Measurements from ENCODE around the gene LHX6. TPM values are rescaled to one million over a fixed set of nuclear protein-coding genes. Genes with fewer than 3 reads are reported as not detected.

Gene LHX6
- total and polyA plus RNA-seq, 2 of the 8 experiments (the other 6 are each of a cell fraction or from before 2014, with no cell fraction given) = 0.92 to 1.2 TPM

- H3K27me3 ChIP-seq (replicated peaks in 1 of 4; ENCODE audit: control insufficient read depth in 3 of 4, extremely low read depth in 1 of 4, insufficient read depth in 3 of 4, low read length in 3 of 4) = no peaks in the 10 kb centered on the region
- H2BK12ac ChIP-seq (ENCODE audit: low read depth, low read length) = no peak overlapping the region
- no peaks in the 10 kb centered on the region for H3K9me3 ChIP-seq (ENCODE audit: insufficient read depth in 2 of 2, low read depth in 1 of 2, low read length in 1 of 2)
- no peak overlapping the region for H2AFZ ChIP-seq (ENCODE audit: low read length)
- no peaks in the 10 kb centered on the region for H3K79me2 ChIP-seq (ENCODE audit: control insufficient read depth in 1 of 2, insufficient read depth in 2 of 2, low read length in 2 of 2)
- 68% methylated on average over 5 of the region's 5 CpGs; no CpG with 5 or more reads in 1 of the 2 experiments for WGBS, 2 experiments (ENCODE audit: extremely low coverage in 1 of 2, insufficient coverage in 1 of 2, insufficient read length in 1 of 2, insufficient replicate concordance in 2 of 2, low coverage in 1 of 2, low lambda C conversion rate in 2 of 2, missing lambda C conversion rate in 1 of 2)
- no peak for FAIRE-seq
- ChIA-PET CTCF (ENCODE audit: partially characterized antibody) (interaction anchor here (0.5 to 2.0 kb wide), 4 partner anchors 7 to 191 kb away, joined by 3 to 8 read pairs (median 3); no protein-coding TSS in a partner anchor), POLR2A (ENCODE audit: partially characterized antibody) (interaction anchor here (0.7 kb wide), 1 partner anchor 1106 kb away, joined by 3 read pairs; no protein-coding TSS in a partner anchor)
- no peak overlapping the region for H4K91ac ChIP-seq (replicated peaks; ENCODE audit: insufficient read length, low read length)
- no peak overlapping the region for H3K18ac ChIP-seq (ENCODE audit: extremely low read depth, low read length)
- DNase-seq (ENCODE audit: low read depth in 1 of 2, low spot score in 2 of 2) = no peak
- no peak overlapping the region for H2BK5ac ChIP-seq (ENCODE audit: low read depth, low read length)
- H3K79me1 ChIP-seq (ENCODE audit: low read depth, low read length) = no peaks in the 10 kb centered on the region
- peaks cover 3 to 20% (median 13%) of the 10 kb centered on the region in 4 experiments; a peak in 7 of 8 replicates for H3K36me3 ChIP-seq (ENCODE audit: control insufficient read depth in 2 of 4, insufficient read depth in 4 of 4, low read length in 3 of 4)
- no peak overlapping the region for H3K14ac ChIP-seq (ENCODE audit: insufficient read length)
- no peak overlapping the region for H2BK20ac ChIP-seq (ENCODE audit: low read length)
- peaks cover 0 to 3% of the 10 kb centered on the region in 2 experiments for H4K20me1 ChIP-seq (replicated peaks in 1 of 2; ENCODE audit: control insufficient read depth in 1 of 2, insufficient read depth in 2 of 2, low read length in 2 of 2)
- no peak overlapping the region for H3K23ac ChIP-seq (ENCODE audit: insufficient read length)
- H3K4me1 ChIP-seq (replicated peaks in 1 of 4; ENCODE audit: control insufficient read depth in 3 of 4, insufficient read depth in 4 of 4, low read length in 3 of 4) = peaks cover 0 to 6% (median 5%) of the 10 kb centered on the region in 4 experiments; a peak in 4 of 7 replicates
- no peak overlapping the region for H4K8ac ChIP-seq (ENCODE audit: extremely low read depth, insufficient read depth, low read length)
- H4K5ac ChIP-seq (ENCODE audit: insufficient read length, low read depth, low read length) = no peak overlapping the region
- no peak overlapping the region for H3K4ac ChIP-seq (replicated peaks; ENCODE audit: insufficient read length, low read depth, low read length)
- no peak overlapping the region for H2AK5ac ChIP-seq (ENCODE audit: low read depth, low read length)
- no peak overlapping the region for H3K4me3 ChIP-seq (ENCODE audit: extremely low read depth in 1 of 4, insufficient read depth in 2 of 4, low read depth in 3 of 4, low read length in 4 of 4)
- H3K23me2 ChIP-seq (ENCODE audit: low read depth, low read length) = no peaks in the 10 kb centered on the region
- H3K27ac ChIP-seq (ENCODE audit: low read depth, low read length) = no peak overlapping the region
- H3K4me2 ChIP-seq (ENCODE audit: insufficient read depth in 1 of 2, low read depth in 2 of 2, low read length in 2 of 2) = no peak overlapping the region
- no peak overlapping the region for H2BK120ac ChIP-seq (replicated peaks; ENCODE audit: low read depth, low read length)
- no peak overlapping the region for H3K56ac ChIP-seq (replicated peaks; ENCODE audit: insufficient read length, low read depth, low read length)
- H2BK15ac ChIP-seq (ENCODE audit: low read length) = no peak overlapping the region
- TF ChIP-seq SP1 (IDR thresholded peaks at IDR 0.05; ENCODE audit: low read depth, low read length) (no peak), MAFK (IDR thresholded peaks at IDR 0.05; ENCODE audit: low read depth, low read length) (no peak), EZH2 (IDR thresholded peaks at IDR 0.05; ENCODE audit: low read depth, low read length, severe bottlenecking) (no peak)
- no peak overlapping the region for H3K9ac ChIP-seq (replicated peaks in 1 of 4; ENCODE audit: extremely low read depth in 1 of 4, low read depth in 3 of 4, low read length in 3 of 4)
Observed at GRCh38 chr9:122256206-122256605, 27.4 kb upstream of the LHX6 start.
